ENCODE measurements around the gene MED13L. TPM values are rescaled to one million over a fixed set of nuclear protein-coding genes. Genes with fewer than 3 reads are reported as not detected.
"Not testable (repeated sequence)": the region's sequence is repeated elsewhere in the genome, so short reads cannot be mapped to it uniquely, and the experiment has no call there.

MED13L gene
- total RNA-seq, 1 donor from 2014 or later = 83.0 TPM

DNA sequence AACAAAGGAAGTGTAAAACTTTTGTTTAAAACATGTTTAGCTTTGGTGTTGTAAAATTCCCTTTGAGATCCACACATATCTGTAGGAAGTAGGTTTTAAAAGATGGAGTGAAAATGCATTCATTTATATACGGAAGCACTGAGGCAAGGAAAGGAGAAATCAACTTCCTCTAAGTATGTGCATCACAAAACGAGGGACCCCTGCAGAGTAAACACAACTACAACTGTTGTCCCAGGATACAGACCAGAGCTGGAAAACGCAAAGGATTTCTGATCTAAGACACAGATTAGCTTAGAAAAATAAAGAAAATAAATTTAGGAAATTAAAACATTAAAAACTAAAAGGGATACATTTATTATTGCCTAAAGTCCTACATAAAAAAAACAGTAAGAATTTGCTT lies 297.6 kb downstream of the MED13L start:
- DNase-seq (ENCODE audit: low read depth) = no peak

DNA sequence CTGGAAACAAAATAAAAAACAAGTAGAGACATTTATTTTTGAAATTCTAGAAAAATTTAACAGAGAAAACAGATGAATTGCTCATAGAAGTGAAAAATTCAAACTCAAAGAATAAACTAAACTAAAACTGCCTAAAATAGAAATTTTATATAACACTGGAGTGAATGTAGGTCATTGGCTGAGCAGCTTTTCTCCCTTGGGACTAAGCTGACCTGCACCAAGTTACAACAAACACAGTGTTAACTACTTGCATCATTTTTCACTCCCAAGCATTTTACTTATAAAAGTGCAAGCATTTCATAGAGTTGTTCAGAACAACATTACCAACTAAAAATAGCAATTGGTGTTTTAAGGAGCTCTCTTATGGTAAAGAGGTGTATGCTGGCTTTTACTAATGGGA lies 298.1 kb downstream of the MED13L start:
- no peak for DNase-seq (ENCODE audit: low read depth)

GRCh38 chr12:115976829-115977228 lies 300.7 kb downstream of the MED13L start:
- not testable (repeated sequence) for DNase-seq (ENCODE audit: low read depth)

DNA sequence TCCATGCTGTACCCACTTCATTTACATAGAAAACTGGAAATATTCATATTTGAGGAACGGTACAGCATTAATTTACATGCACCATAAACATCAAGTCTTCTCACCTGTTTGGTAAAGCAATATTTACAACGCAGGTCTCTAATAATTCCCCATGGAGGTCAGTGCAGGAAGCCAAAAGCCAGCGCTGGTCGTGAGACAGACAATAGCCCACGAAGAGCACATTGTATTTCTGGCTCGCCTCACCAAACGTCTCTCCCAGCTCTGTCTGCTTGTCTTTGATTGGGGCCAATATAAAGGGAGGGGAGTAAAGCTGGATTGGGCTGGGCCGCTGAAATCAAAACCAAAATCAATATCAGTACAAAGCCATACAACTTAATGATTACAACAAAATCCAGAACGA lies 302.1 kb downstream of the MED13L start:
- DNase-seq (ENCODE audit: low read depth) = no peak

- DNase-seq (ENCODE audit: low read depth) = peak; percentile 29
Measured at GRCh38 chr12:115973968-115974724, 303.3 kb downstream of the MED13L start.

GRCh38 chr12:115973066-115973465 lies 304.4 kb downstream of the MED13L start:
- no peak for DNase-seq (ENCODE audit: low read depth)

DNA sequence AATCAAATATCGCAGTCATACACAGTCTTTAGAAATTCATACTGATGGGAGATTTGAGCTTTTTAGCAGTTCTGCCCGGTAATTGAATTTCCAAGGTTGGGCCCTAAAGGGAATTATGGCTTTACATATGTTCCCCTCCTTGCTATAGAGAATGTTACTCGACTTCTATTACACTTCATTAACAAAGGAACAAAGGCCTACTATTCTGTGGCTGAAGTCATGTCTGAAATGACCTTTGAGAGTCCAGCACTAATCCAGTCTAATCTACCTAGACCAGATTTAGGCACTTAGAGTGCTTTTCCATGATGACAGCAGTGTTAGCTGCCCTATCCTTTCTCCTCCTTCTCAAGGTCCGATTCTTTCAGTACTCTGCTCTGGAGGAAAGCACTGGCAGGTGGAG lies 305.3 kb downstream of the MED13L start:
- no peak for DNase-seq (ENCODE audit: low read depth)

DNA sequence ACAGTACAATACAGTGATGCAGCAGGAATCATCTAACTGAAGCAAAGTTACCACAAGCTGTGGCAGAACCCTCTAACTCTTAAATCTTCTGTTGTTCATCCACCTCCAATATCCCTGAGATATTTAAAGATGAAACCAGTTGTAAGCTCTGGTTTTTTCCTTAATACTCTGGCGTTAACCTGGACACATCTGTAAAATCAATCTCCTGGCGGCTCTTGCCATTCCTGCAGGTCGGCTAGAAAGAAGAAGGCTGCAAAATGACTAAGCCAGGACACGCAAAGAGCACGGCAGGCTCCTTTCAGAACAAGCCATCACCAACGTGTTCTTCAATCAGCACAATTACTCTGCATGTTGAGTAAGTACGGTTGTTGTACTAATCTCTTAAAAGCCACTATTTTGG lies 309.3 kb downstream of the MED13L start:
- no peak for DNase-seq (ENCODE audit: low read depth)

DNA sequence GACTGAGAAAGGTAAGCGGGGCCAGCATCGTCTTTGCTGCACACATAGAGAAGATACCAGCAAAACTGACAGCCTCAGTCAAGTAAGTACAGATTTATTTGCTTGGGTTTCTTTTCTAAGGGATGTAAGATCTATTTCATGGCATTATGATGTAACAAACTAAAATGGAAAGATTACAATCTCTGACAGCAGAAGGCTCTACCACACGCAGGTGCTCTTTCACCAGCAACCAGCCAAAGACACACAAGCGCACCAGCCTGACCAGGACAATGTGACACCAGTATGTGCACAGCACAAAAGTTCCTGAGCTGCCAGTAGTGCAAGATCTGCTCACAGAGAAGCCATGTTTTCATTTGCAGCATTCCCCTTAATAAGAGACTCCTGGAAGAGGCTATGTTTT lies 311.1 kb downstream of the MED13L start:
- DNase-seq (ENCODE audit: low read depth) = no peak

DNA sequence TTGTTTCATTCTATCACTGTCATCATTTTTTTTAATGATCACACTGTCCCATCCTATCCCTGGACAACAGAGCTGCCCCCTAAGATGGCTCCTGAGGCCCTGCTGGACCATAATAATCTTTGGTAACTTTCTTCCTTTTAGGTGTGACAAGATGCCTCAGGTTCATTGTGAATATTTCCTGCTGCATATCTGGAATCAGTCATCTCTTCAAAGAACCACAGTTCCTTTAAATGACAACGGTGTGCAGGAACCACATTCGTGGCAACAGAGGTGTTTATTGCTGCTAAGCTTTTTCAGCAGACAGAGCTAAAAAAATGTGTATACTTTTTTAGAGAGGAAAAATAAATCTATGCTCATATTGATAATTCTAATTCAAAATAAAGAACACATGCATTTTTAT lies 312.9 kb downstream of the MED13L start:
- DNase-seq (ENCODE audit: low read depth) = no peak

DNA sequence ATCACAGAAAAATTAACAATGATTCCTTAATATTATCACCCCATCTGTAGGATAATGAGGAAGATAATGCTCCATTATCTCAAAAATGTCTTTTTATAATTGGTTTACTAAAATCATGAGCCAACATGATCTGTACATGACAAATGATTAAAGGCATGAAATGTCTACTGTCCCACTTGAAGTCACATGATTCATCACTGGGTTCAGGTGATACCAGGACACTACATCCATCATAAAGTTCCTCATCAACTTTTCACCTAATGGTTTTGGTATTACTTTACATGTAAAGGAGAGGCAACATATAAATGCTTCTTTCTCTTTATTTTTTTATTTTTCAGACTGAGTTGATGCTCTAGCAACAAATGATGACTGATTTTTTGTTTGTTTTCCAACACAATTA lies 313.3 kb downstream of the MED13L start:
- DNase-seq (ENCODE audit: low read depth) = no peak

GRCh38 chr12:115962216-115962615 lies 315.3 kb downstream of the MED13L start:
- DNase-seq (ENCODE audit: low read depth) = no peak

DNA sequence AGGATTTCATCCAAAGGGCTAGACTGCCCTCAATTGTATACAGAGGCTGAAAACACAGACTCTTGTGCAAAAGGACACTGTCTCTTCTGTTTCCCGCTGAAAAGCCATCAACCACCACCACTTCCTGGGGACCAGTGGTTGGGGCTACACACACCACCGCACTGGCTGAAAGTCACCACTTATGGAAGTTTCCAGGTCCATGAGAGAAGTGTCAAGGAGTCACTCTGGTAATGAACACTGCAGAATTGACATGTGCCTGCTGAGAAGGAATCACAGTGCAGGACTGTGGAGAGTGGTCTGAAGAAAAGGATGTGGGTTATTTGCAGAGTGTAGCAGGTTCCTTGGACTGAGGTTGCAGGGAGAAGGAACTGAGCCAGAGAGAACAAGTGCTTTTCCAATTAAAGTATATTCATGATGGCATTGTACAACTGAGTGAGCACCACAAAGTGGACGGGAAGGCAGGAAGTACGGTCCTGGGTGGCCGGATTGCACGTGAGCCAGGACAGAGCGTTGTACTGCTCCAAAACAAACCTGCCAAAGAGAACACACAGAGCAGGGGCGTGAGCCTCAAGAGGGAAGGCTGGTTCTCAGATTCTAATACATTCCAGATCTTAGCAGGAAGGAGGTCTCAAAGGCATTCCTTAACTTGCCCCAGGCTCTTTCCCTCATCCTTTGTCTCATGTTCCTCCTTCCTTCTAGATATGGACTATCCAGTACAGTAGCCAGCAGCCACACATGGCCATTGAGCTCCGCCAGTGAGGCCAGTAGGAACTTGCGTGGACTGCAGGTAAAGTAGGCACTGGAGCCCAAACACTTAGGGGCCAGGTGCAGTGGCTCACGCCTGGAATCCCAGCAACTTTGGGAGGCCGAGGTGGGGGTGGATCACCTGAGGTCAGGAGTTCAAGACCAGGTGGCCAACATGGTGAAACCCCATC lies 316.4 kb downstream of the MED13L start:
- no peak for DNase-seq (ENCODE audit: low read depth)

GRCh38 chr12:115957686-115958290 lies 319.7 kb downstream of the MED13L start:
- DNase-seq (ENCODE audit: low read depth) = no peak

- DNase-seq (ENCODE audit: low read depth) = no peak
Measured at GRCh38 chr12:115956659-115957058, 320.8 kb downstream of the MED13L start.

- no peak for DNase-seq (ENCODE audit: low read depth)
Measured at GRCh38 chr12:115956236-115956635, 321.3 kb downstream of the MED13L start.

DNA sequence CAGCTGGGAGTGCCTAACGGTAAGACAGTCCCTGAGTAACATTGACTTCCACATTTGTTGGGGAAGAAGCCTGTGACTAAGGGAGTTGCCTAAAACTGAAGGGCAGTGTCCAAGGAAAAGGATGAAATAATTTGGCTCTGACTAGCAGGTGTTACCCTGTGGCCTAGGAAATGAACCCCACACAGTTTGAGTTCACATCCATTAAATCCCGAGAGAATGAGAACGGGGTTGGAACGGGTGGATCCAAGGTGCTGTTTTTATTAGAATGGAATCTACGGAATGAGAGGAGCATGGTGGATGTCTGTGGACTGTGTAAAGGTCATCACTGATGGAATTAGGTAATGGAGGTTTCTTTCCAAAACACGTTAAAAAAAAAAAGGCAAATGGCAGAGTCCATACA lies 324.0 kb downstream of the MED13L start:
- no peak for DNase-seq (ENCODE audit: low read depth)

GRCh38 chr12:115953031-115953430 lies 324.5 kb downstream of the MED13L start:
- DNase-seq (ENCODE audit: low read depth) = no peak

GRCh38 chr12:115950959-115951358 lies 326.5 kb downstream of the MED13L start:
- DNase-seq (ENCODE audit: low read depth) = no peak

DNA sequence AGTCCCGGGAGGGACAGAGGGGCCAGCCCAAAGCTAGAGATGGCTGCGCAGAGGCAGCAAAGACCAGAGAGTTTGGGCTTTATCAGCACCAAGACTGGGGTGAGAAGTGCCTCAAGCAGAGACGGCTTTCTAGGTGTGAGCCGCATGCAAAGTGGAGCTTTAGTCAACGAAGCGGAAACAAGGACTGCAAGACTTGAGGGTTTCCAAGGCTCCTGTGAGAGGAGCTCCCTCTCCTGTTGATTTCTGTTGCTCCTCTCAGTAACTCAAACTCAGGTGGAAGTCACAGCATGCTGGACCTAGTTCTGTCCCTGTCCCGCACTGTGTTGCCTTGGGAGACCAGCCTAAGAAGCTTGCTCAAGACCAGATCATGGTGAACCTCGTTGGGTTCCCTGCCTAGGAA lies 327.8 kb downstream of the MED13L start:
- no peak for DNase-seq (ENCODE audit: low read depth)

DNA sequence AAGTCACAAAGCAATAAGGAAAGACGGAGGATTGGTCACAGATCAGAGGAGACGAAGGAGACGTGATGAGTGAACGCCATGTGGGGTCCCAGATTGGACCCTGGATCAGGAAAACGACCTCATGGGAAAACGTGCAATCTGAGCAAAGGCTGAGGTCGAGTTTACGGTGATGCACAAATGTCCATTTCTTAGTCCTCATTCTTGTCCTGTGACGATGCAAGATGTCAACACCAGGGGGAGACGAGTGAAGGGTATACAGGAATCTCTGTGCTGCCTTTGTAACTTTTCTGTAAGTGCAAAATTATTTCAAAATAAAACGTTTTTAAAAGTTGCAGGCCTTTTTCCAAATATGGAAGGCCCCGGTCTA lies 329.8 kb downstream of the MED13L start:
- DNase-seq (ENCODE audit: low read depth) = no peak
